HCT116 (cell line): ENCODE results near the gene TMC2. TPM values are rescaled to one million over a fixed set of nuclear protein-coding genes. Genes with fewer than 3 reads are reported as not detected.

Experiments used
- ATAC-seq: fragments of 200-7000 bp; cut with Tn5 transposase; 2 replicates; pipeline ENCODE4 v1.9.1; 2020; ENCODE audit warnings: mild to moderate bottlenecking, moderate library complexity
- BruUV-seq: library from RNA; stranded (reverse); fragments of 400-500 nt; replicated peaks from 2 replicates; lab custom pipeline; 2021; lab: Mats Ljungman, UMichigan
- CTCF ChIA-PET: fragments of 300-600 bp; sonication (Branson Sonifier 250); formaldehyde crosslinking; loops from one replicate; lab custom pipeline; 2021; ENCODE audit warnings: antibody characterized with exemption; lab: Charles Lee
- POLR2A ChIA-PET: fragments of 300-600, 350-600 bp; sonication (Branson Sonifier 250); formaldehyde crosslinking; loops from one replicate; lab custom pipeline; 2021; ENCODE audit warnings: antibody characterized with exemption; lab: Charles Lee
- RAD21 ChIA-PET, 2 experiments: fragments of 300-600 bp; sonication (Branson Sonifier 250); formaldehyde crosslinking; loops; one replicate each; lab custom pipeline; 2023; ENCODE audit warnings: low total read pairs in 2 of 2; ENCODE audit not compliant: uncharacterized antibody in 2 of 2, unreplicated experiment in 2 of 2, low non-redundant PET in 1 of 2; lab: Charles Lee
- DNase-seq: peaks from one replicate; pipeline ENCODE4 v3.0.0-alpha.2; 2010; ENCODE audit warnings: low read depth, low spot score
- H2AFZ ChIP-seq: fragments of 200-600 bp; shearing (Covaris generic), sonication (generic); 2 replicates; pipeline ENCODE4 v1.6.1; 2017; ENCODE audit warnings: low read depth, mixed run types, mixed read lengths, antibody characterized with exemption, low read length; ENCODE audit not compliant: poor library complexity, severe bottlenecking
- H3K27ac ChIP-seq: 2 replicates; pipeline ENCODE4 v1.5.1; 2012; ENCODE audit warnings: low read depth, low read length
- H3K27me3 ChIP-seq: fragments of 200-600 bp; sonication (generic); 2 replicates; pipeline ENCODE4 v1.6.1; 2016; ENCODE audit warnings: mixed run types, low read length, mixed read lengths; ENCODE audit not compliant: insufficient read depth
- H3K36me3 ChIP-seq, 2 experiments: fragments of 200-500 bp in 1 of 2; fragments of 200-600 bp in 1 of 2; sonication (Bioruptor generic) in 1 of 2; sonication (generic) in 1 of 2; 2 replicates each; pipeline versions ENCODE4 v1.5.1 to v1.6.1; 2014 to 2016; ENCODE audit warnings: low read length in 2 of 2, inconsistent platforms in 1 of 2, mixed read lengths in 1 of 2, mixed run types in 1 of 2; ENCODE audit not compliant: insufficient read depth in 2 of 2, control insufficient read depth in 1 of 2
- H3K4me1 ChIP-seq, 2 experiments: fragments of 200-600 bp in 1 of 2; sonication (generic) in 1 of 2; 2 replicates each; pipeline versions ENCODE4 v1.5.1 to v1.6.1; 2012 to 2017; ENCODE audit warnings: low read length in 2 of 2, inconsistent platforms in 1 of 2, mild to moderate bottlenecking in 1 of 2, mixed read lengths in 1 of 2, mixed run types in 1 of 2, moderate library complexity in 1 of 2; ENCODE audit not compliant: insufficient read depth in 2 of 2, control insufficient read depth in 1 of 2
- H3K4me2 ChIP-seq: fragments of 200-600 bp; sonication (generic); 2 replicates; pipeline ENCODE4 v1.6.1; 2017; ENCODE audit warnings: mixed run types, low read length, mixed read lengths
- H3K4me3 ChIP-seq, 2 experiments: fragments of 200-600 bp in 1 of 2; sonication (generic) in 1 of 2; replicated peaks in 1 of 2; 2 replicates each; pipeline ENCODE4 v1.5.1; 2011 to 2016; ENCODE audit warnings: low read length in 2 of 2, control low read depth in 1 of 2, low read depth in 1 of 2, mild to moderate bottlenecking in 1 of 2, mixed read lengths in 1 of 2, mixed run types in 1 of 2
- H3K79me2 ChIP-seq: fragments of 200-600 bp; sonication (generic); 2 replicates; pipeline ENCODE4 v1.6.1; 2017; ENCODE audit warnings: mild to moderate bottlenecking, mixed run types, low read length, moderate library complexity, mixed read lengths; ENCODE audit not compliant: insufficient read depth
- H3K9ac ChIP-seq: fragments of 200-600 bp; sonication (generic); 2 replicates; pipeline ENCODE4 v1.6.1; 2016; ENCODE audit warnings: low read length, mixed read lengths
- H3K9me2 ChIP-seq: fragments of 200-600 bp; sonication (generic), shearing (Covaris generic); 2 replicates; pipeline ENCODE4 v1.6.1; 2017; ENCODE audit warnings: mixed run types, mild to moderate bottlenecking, moderate library complexity; ENCODE audit not compliant: insufficient read depth
- H3K9me3 ChIP-seq, 2 experiments: fragments of 200-500 bp in 1 of 2; fragments of 200-600 bp in 1 of 2; sonication (Bioruptor generic) in 1 of 2; sonication (generic) in 1 of 2; 2 replicates each; pipeline ENCODE4 v1.6.1; 2014 to 2017; ENCODE audit warnings: low read length in 2 of 2, mixed read lengths in 2 of 2, inconsistent platforms in 1 of 2, low read depth in 1 of 2, mild to moderate bottlenecking in 1 of 2, mixed run types in 1 of 2, moderate library complexity in 1 of 2; ENCODE audit not compliant: control insufficient read depth in 1 of 2, insufficient read depth in 1 of 2
- H4K20me1 ChIP-seq: fragments of 200-600 bp; sonication (generic), shearing (Covaris generic); 2 replicates; pipeline ENCODE4 v1.6.1; 2017; ENCODE audit warnings: mixed run types, mild to moderate bottlenecking, moderate library complexity; ENCODE audit not compliant: insufficient read depth
- ATF3 ChIP-seq: IDR thresholded peaks from 2 replicates; pipeline ENCODE4 v1.6.1; 2012
- CBX3 ChIP-seq: IDR thresholded peaks from 2 replicates; pipeline ENCODE4 v1.6.1; 2012; ENCODE audit warnings: low read depth
- CEBPB ChIP-seq: IDR thresholded peaks from 2 replicates; pipeline ENCODE4 v1.6.1; 2012; ENCODE audit warnings: low read depth
- CTCF ChIP-seq, 3 experiments: fragments of 200-600 bp in 1 of 3; sonication (generic) in 1 of 3; IDR thresholded peaks in 2 of 3; conservative IDR thresholded peaks in 1 of 3; 2 replicates each; pipeline ENCODE4 v1.5.1; 2012 to 2017; ENCODE audit warnings: low read depth in 2 of 3, low read length in 2 of 3, antibody characterized with exemption in 1 of 3, borderline replicate concordance in 1 of 3, control low read depth in 1 of 3, mild to moderate bottlenecking in 1 of 3, mixed read lengths in 1 of 3, mixed run types in 1 of 3, moderate library complexity in 1 of 3; ENCODE audit not compliant: insufficient read depth in 1 of 3
- EGR1 ChIP-seq: IDR thresholded peaks from 2 replicates; pipeline ENCODE4 v1.6.1; 2012; ENCODE audit warnings: low read depth
- EZH2phosphoT487 ChIP-seq: fragments of 200-600 bp; IDR thresholded peaks from 2 replicates; pipeline ENCODE4 v1.6.1; 2018; ENCODE audit warnings: antibody characterized with exemption, borderline replicate concordance
- FOSL1 ChIP-seq: IDR thresholded peaks from 2 replicates; pipeline ENCODE4 v1.6.1; 2012; ENCODE audit warnings: low read depth
- JUND ChIP-seq: IDR thresholded peaks from 2 replicates; pipeline ENCODE4 v1.6.1; 2012
- MAX ChIP-seq: IDR thresholded peaks from 2 replicates; pipeline ENCODE4 v1.6.1; 2012
- RAD21 ChIP-seq: IDR thresholded peaks from 2 replicates; pipeline ENCODE4 v1.6.1; 2012; ENCODE audit warnings: low read depth, mild to moderate bottlenecking
- REST ChIP-seq: IDR thresholded peaks from 2 replicates; pipeline ENCODE4 v1.6.1; 2012; ENCODE audit warnings: low read depth
- SIN3A ChIP-seq: IDR thresholded peaks from 2 replicates; pipeline ENCODE4 v1.6.1; 2012; ENCODE audit warnings: low read depth
- SP1 ChIP-seq: IDR thresholded peaks from 2 replicates; pipeline ENCODE4 v1.6.1; 2012; ENCODE audit warnings: low read depth
- SRF ChIP-seq: IDR thresholded peaks from 2 replicates; pipeline ENCODE4 v1.6.1; 2012; ENCODE audit warnings: low read depth
- TCF7L2 ChIP-seq: IDR thresholded peaks from 2 replicates; pipeline ENCODE4 v1.7.0; 2011; ENCODE audit warnings: borderline replicate concordance, inconsistent platforms; ENCODE audit not compliant: insufficient read depth, insufficient read length; ENCODE audit errors: extremely low read depth
- YY1 ChIP-seq: IDR thresholded peaks from 2 replicates; pipeline ENCODE4 v1.6.1; 2011; ENCODE audit warnings: low read length, low read depth, moderate library complexity, mild to moderate bottlenecking; ENCODE audit not compliant: insufficient replicate concordance; ENCODE audit errors: extremely low read depth
- ZFX ChIP-seq: fragments of 450-650 bp; IDR thresholded peaks from 2 replicates; pipeline ENCODE4 v1.6.1; 2017
- intact Hi-C: fragments of 100-400 bp; cut with micrococcal nuclease; formaldehyde crosslinking; loops from 2 replicates; pipeline ENCODE4 v1.10.0; 2022
- total RNA-seq: library from RNA; stranded (reverse); gene quantifications from one replicate; pipeline ENCODE4 v1.2.1, GENCODE V29; 2021; ENCODE audit not compliant: unreplicated experiment

Gene TMC2
- total RNA-seq, 1 experiment from 2014 or later = not detected

GRCh38 chr20:2672446-2672845, 136.1 kb downstream of the TMC2 start:
- ChIA-PET CTCF (interaction anchor here (0.9 kb wide), 1 partner anchor 465 kb away, joined by 3 read pairs; no protein-coding TSS in a partner anchor), POLR2A (no interaction called here), RAD21 (no interaction called here)
- H3K27ac ChIP-seq = no peak overlapping the region
- no peaks in the 10 kb centered on the region for H3K27me3 ChIP-seq
- no peak overlapping the region for H3K9ac ChIP-seq
- H3K4me2 ChIP-seq = no peak overlapping the region
- H3K9me2 ChIP-seq = no peaks in the 10 kb centered on the region
- no peaks in the 10 kb centered on the region for H3K4me1 ChIP-seq
- H3K4me3 ChIP-seq = no peak overlapping the region
- intact Hi-C loops = loop anchor here (10.0 kb wide), 1 partner anchor 468 kb away; no protein-coding TSS in a partner anchor
- no peaks in the 10 kb centered on the region for H3K36me3 ChIP-seq
- BruUV-seq = no TSS peak
- ATAC-seq (no peak), DNase-seq (no peak)
- no peaks in the 10 kb centered on the region for H3K9me3 ChIP-seq
- H2AFZ ChIP-seq = no peak overlapping the region
- no peaks in the 10 kb centered on the region for H3K79me2 ChIP-seq
- TF ChIP-seq ZFX (no peak), EGR1 (no peak), CBX3 (no peak), ATF3 (no peak), YY1 (no peak), JUND (no peak), FOSL1 (no peak), MAX (no peak), RAD21 (no peak), CEBPB (no peak), SRF (no peak), EZH2phosphoT487 (no peak)
- H4K20me1 ChIP-seq = no peaks in the 10 kb centered on the region

GRCh38 chr20:2673453-2673852, 137.1 kb downstream of the TMC2 start:
- no peaks in the 10 kb centered on the region for H3K9me3 ChIP-seq
- no peak overlapping the region for H2AFZ ChIP-seq
- no peaks in the 10 kb centered on the region for H3K36me3 ChIP-seq
- no peak overlapping the region for H3K4me3 ChIP-seq
- CTCF ChIA-PET = interaction anchor here (0.6 to 1.5 kb wide), 4 partner anchors 25 to 466 kb away, joined by 3 to 4 read pairs (median 3); no protein-coding TSS in a partner anchor
- no peak for ATAC-seq
- H3K4me2 ChIP-seq = no peak overlapping the region
- intact Hi-C loops = loop anchor here (10.0 kb wide), 1 partner anchor 469 kb away; no protein-coding TSS in a partner anchor
- no peaks in the 10 kb centered on the region for H3K4me1 ChIP-seq
- no peaks in the 10 kb centered on the region for H3K27me3 ChIP-seq
- no peak overlapping the region for H3K9ac ChIP-seq
- H3K27ac ChIP-seq = no peak overlapping the region
- RAD21 ChIA-PET = no interaction called here
- H3K9me2 ChIP-seq = no peaks in the 10 kb centered on the region
- BruUV-seq = no TSS peak
- POLR2A ChIA-PET = no interaction called here
- no peaks in the 10 kb centered on the region for H3K79me2 ChIP-seq
- DNase-seq = no peak
- H4K20me1 ChIP-seq = no peaks in the 10 kb centered on the region
- TF ChIP-seq RAD21 = no peak
- TF ChIP-seq SP1 = no peak
- no peak for TF ChIP-seq SIN3A
- no peak for TF ChIP-seq CTCF (IDR thresholded peaks at IDR 0.05 in 2 of 3, conservative IDR thresholded peaks at IDR 0.05 in 1 of 3; ENCODE audit: borderline replicate concordance in 1 of 3, insufficient read depth in 1 of 3, low read depth in 2 of 3, low read length in 2 of 3)
- TF ChIP-seq EGR1 = no peak
- TF ChIP-seq TCF7L2 = no peak
- no peak for TF ChIP-seq YY1
- no peak for TF ChIP-seq JUND
- TF ChIP-seq REST = no peak
